Stimulated activated naive B cell treated with anti-CD40 and anti-IgM and Interleukin-4, amounts not matched to agents 10 μg/mL and 1 μg/mL and 100 μg/mL, for 72 hours (primary cell): ENCODE data around the gene ZNF750.

Source experiments
- ATAC-seq, 2 donors: fragments of 150-1000 bp; cut with Tn5 transposase; replicated peaks; 2 replicates each; pipeline ENCODE4 v1.10.0; 2021; ENCODE audit warnings: moderate library complexity in 1 of 2
- DNase-seq: peaks from one replicate; pipeline ENCODE4 v3.0.0; 2021
- H3K27ac Mint-ChIP-seq: one replicate; pipeline ENCODE4 v1.8.0; 2022; ENCODE audit warnings: mild to moderate bottlenecking, mixed read lengths
- H3K27me3 Mint-ChIP-seq, 2 donors: one replicate each; pipeline ENCODE4 v1.8.0; 2022; ENCODE audit warnings: mixed read lengths in 2 of 2
- H3K36me3 Mint-ChIP-seq, 2 donors: one replicate each; pipeline ENCODE4 v1.8.0; 2022; ENCODE audit warnings: mixed read lengths in 2 of 2, mild to moderate bottlenecking in 1 of 2
- H3K4me1 Mint-ChIP-seq, 2 donors: one replicate each; pipeline ENCODE4 v1.8.0; 2022; ENCODE audit warnings: mixed read lengths in 2 of 2, mild to moderate bottlenecking in 1 of 2
- H3K4me3 Mint-ChIP-seq, 2 donors: one replicate each; pipeline ENCODE4 v1.8.0; 2022; ENCODE audit warnings: mild to moderate bottlenecking in 2 of 2, mixed read lengths in 2 of 2, moderate library complexity in 1 of 2
- H3K9me3 Mint-ChIP-seq, 2 donors: one replicate each; pipeline ENCODE4 v1.8.0; 2022; ENCODE audit warnings: mixed read lengths in 2 of 2, mild to moderate bottlenecking in 1 of 2

The ZNF750 gene

DNA sequence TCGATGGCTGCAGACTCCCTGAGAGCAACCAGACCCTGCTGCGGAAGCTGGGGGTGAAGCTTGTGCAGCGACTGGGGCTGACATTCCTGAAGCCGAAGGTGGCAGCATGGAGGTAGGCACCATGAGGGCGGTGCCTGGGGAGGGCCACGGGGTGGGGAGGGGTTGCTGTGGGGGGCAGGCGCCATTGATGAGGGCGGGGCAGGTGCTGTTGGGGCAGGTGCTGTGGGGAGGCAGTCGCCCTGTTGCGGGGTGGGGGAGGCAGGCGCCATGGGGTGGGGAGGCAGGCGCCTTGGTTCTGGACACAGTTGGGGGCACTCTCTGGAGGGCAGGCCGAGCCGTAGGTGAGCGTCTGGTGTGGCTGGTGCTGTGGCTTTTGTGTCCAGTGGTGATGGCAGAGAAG lies 38.9 kb downstream of the ZNF750 start:
- Mint-ChIP-seq H3K27ac (peak overlapping the region; percentile 37), H3K36me3 (peaks cover 30 to 48% of the 10 kb centered on the region in 2 donors), H3K4me3 (no peak overlapping the region), H3K9me3 (peaks cover 3 to 6% of the 10 kb centered on the region in 2 donors), H3K4me1 (peaks cover 0 to 8% of the 10 kb centered on the region in 2 donors), H3K27me3 (no peaks in the 10 kb centered on the region)
- no peak for ATAC-seq
- no peak for DNase-seq

DNA sequence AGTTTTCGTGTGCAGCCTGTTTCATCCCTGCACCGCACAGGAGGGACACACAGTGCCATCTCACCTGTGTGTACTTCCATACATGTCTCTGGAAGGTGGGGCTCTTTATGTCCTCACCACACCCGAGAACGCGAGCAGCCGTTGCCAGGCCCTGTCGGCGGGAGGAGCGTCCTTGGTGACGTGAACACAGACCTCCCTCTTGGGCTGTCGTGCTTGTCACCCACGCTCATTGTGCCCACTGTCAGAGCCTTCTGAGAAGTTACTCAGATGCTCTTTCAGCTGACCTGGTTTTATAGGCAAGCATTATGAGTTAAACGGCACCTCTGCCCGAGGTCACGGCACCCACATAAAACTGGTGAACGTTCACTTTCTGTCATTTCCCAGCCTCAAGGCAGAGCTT lies 40.2 kb downstream of the ZNF750 start:
- Mint-ChIP-seq H3K36me3 (peaks cover 34 to 55% of the 10 kb centered on the region in 2 donors), H3K27me3 (no peaks in the 10 kb centered on the region), H3K27ac (no peak overlapping the region), H3K9me3 (peaks cover 3 to 6% of the 10 kb centered on the region in 2 donors), H3K4me1 (peaks cover 0 to 11% of the 10 kb centered on the region in 2 donors), H3K4me3 (no peak overlapping the region)
- ATAC-seq (no peak), DNase-seq (no peak)

DNA sequence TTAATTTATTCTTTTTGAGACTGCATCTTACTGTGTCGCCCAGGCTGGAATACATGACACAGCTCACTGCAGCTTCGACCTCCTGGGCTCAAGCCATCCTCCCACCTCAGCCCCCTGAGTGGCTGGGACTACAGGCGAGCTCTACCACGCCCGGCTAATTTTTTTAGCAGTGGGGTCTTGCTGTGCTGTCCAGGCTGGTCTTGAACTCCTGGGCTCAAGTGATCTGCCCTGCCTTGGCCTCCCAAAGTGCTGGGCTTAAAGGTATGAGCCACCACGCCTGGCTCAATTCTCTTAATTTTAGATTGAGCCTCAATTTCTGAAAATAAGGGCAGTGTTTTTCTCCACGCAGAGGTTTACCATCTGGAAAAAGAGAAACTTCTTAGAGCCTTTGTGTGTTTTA lies 41.1 kb downstream of the ZNF750 start:
- ATAC-seq (no peak), DNase-seq (no peak)

DNA sequence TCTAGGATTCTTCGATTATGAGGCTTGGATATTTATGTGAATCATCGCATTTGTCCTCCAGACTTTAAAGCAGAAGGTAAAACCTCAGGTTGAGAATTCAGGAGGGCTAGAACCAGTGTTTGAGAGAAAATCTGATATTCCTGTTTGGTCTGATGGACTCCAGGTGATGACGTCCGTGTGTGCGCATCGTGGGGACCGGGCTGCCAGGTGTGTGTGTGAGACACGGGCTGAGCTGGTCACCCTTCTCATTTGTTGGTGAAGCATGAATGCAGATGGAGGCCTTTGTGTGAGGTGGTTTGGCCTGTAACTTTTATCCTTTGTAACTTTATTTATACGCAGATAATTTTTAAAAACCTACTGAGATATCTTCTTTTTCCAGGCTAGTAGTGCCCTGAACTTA lies 42.8 kb downstream of the ZNF750 start:
- peaks cover 32 to 54% of the 10 kb centered on the region in 2 donors for H3K36me3 Mint-ChIP-seq
- no peak overlapping the region for H3K27ac Mint-ChIP-seq
- no peaks in the 10 kb centered on the region for H3K27me3 Mint-ChIP-seq
- DNase-seq (no peak), ATAC-seq (no peak)
- H3K4me1 Mint-ChIP-seq, result peaks cover 0 to 10% of the 10 kb centered on the region in 2 donors
- H3K4me3 Mint-ChIP-seq, result no peak overlapping the region
- H3K9me3 Mint-ChIP-seq, result peaks cover 3 to 6% of the 10 kb centered on the region in 2 donors

More for the DNA sequence above, 41.1 kb downstream of the ZNF750 start:
- H3K4me3 Mint-ChIP-seq, result no peak overlapping the region
- H3K36me3 Mint-ChIP-seq, result peaks cover 34 to 55% of the 10 kb centered on the region in 2 donors
- H3K4me1 Mint-ChIP-seq, result peaks cover 0 to 11% of the 10 kb centered on the region in 2 donors
- H3K27me3 Mint-ChIP-seq, result no peaks in the 10 kb centered on the region
- peaks cover 3 to 6% of the 10 kb centered on the region in 2 donors for H3K9me3 Mint-ChIP-seq
- no peak overlapping the region for H3K27ac Mint-ChIP-seq

DNA sequence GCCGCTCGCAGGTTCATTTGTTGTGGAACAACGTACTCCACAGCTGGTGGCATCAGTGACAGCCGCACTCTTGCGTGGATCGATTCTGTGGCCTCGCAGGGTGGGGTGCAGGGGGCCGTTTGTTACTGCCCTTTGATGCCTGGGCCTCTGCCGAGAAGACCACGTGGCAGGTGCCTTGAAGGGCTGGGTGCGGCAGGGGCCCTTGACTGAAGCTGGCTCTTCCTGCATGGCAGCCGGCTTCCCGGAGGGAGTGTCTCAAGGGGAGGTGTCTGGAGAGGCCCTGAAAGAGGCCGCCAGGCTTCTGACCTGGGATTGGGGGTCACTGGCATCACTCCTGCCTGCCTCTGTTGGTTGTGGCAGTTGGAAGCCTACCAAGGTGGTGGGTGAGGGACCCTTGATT lies 44.2 kb downstream of the ZNF750 start:
- DNase-seq (no peak), ATAC-seq (no peak)
- Mint-ChIP-seq H3K9me3 (no peaks in the 10 kb centered on the region), H3K27me3 (no peaks in the 10 kb centered on the region), H3K36me3 (peaks cover 30 to 52% of the 10 kb centered on the region in 2 donors), H3K27ac (no peak overlapping the region), H3K4me3 (no peak overlapping the region), H3K4me1 (peaks cover 0 to 8% of the 10 kb centered on the region in 2 donors)

DNA sequence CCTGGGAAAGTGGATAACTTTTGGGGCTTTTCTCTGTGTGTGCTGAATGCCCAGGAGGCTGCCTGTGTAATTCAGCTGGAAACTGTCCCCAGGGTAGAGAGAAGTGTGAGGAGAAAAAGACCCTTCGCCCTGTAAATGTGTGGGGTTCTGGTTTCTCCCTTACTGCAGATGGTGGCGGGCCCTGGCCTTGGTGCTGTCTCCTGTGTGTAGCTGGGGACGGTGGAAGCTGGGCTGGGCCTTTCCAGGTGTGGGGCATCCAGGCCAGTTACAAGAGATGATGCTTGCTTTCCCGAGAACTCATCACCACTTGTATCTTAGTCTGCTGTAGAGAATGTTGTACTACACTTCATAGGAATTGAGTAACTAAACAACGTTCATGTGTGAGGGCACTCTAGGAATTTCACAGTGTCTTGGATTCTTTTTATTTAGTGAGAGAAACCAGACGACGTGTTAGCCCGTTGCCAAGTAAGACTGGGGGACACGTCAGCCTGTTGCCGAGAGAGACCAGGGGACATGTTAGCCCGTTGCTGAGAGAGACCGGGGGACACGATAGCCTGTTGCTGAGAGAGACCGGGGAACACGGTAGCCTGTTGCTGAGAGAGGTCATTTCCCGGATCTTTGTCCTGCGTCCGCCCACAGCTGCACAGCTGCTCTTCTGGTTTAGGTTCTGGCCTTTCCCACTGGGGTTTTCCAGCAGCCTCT lies 44.9 kb downstream of the ZNF750 start:
- Mint-ChIP-seq H3K27ac (no peak overlapping the region), H3K4me3 (no peak overlapping the region), H3K27me3 (no peaks in the 10 kb centered on the region), H3K4me1 (peaks cover 1 to 8% of the 10 kb centered on the region in 2 donors), H3K9me3 (no peaks in the 10 kb centered on the region), H3K36me3 (peaks cover 26 to 50% of the 10 kb centered on the region in 2 donors)
- DNase-seq, result no peak
- ATAC-seq, result no peak

DNA sequence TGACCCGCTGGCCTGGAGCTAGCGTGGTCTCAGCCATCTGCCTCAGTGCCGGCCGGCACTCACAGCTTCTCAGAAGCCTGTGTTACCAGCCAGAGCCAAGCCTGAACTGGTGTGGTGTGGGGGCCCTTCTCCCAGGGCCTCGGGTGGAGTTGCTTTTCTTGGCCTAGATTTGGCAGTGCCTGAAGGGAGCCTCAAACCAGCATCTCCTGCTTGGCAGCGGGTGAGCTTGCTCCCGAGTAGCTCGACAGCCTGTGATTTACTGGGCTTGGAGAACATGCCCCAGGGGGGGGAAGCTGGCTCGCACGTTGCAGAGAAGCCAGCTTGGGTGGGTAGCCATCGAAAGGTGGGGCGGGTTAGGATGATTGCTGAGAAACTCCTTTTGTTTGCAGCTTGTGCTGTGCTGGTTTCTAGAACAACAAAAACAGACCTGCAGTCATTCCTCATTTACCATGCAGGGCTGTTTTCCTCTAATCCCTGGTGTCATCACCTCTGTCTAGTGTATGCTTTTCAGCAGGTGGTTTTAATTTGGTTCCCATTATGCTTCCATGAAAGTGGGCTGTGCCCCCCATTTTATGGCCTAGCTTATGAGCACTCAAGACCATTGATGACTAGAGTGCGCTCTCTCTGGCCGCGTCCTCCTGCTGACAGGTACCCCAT lies 45.7 kb downstream of the ZNF750 start:
- Mint-ChIP-seq H3K27ac (no peak overlapping the region), H3K27me3 (no peaks in the 10 kb centered on the region), H3K4me3 (no peak overlapping the region), H3K9me3 (no peaks in the 10 kb centered on the region), H3K4me1 (peaks cover 10% of the 10 kb centered on the region in 2 donors), H3K36me3 (peaks cover 29 to 49% of the 10 kb centered on the region in 2 donors)
- DNase-seq (no peak), ATAC-seq (no peak)

DNA sequence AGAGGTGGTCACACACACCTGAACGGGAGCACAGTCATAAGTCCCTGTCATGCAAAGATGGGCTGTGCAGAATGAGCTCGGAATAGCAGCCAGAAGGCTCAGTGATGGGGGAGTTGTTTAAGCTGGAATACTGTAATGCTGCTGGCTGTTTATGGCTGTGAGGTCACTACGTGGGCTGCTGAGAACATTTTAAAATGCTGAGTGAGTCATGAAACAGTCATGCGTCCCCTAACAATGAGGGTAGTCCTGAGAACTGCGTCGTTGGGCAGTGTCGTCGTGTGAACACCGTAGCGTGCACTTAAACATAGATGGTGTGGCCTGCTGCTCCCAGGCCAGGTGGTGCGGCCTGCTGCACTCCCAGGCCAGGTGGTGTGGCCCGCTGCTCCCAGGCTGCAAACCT lies 48.3 kb downstream of the ZNF750 start:
- H3K4me3 Mint-ChIP-seq, result no peak overlapping the region

DNA sequence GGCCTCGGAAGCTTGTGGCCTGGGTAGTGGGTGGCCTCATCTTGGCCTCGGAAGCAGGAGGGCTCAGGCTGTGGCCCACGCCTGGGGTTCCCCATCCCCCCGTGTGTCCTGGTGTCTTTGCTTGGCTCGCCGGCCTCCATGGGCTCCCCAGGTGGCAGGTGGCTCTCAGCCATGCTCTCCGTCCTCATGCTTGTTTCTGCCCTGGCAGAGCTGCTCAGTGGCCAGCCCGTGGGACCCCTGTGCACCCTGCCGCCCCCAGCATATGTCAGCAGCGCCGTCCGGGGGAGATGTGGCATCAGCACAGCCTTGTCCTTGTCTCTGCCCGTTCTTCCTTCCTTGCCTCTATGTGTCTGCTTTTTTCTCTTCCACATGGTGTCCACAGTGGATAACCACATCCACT lies 49.4 kb downstream of the ZNF750 start:
- Mint-ChIP-seq H3K27me3 (no peaks in the 10 kb centered on the region), H3K4me1 (peaks cover 17 to 27% of the 10 kb centered on the region in 2 donors), H3K4me3 (no peak overlapping the region), H3K36me3 (peaks cover 21 to 43% of the 10 kb centered on the region in 2 donors), H3K27ac (no peak overlapping the region), H3K9me3 (no peaks in the 10 kb centered on the region)
- DNase-seq, result no peak
- no peak for ATAC-seq

More for the DNA sequence above, 48.3 kb downstream of the ZNF750 start:
- Mint-ChIP-seq H3K36me3 (peaks cover 26 to 45% of the 10 kb centered on the region in 2 donors), H3K27me3 (no peaks in the 10 kb centered on the region), H3K27ac (no peak overlapping the region), H3K9me3 (no peaks in the 10 kb centered on the region), H3K4me1 (peaks cover 17 to 27% of the 10 kb centered on the region in 2 donors)
- ATAC-seq, result no peak
- DNase-seq, result no peak

DNA sequence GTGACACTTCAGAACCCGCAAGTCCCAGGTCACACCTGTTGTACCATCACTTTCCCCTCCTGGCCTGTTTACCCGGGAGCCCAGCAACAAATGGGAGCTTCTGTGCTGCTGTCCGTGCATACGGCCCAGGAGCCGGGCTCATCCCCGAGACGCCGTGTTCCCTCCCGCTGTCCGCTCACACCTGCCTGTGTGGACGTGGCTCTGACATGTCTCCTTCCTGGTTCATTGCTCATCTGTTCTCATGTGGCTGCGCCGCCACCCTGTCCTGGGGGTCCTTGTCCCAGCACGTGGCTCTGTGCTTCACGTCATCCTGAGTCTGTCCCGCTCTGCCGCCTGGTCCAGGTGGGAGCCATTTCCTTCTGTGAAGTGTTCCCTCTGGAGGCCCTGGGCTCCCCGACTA lies 50.0 kb downstream of the ZNF750 start:
- Mint-ChIP-seq H3K4me3 (no peak overlapping the region), H3K9me3 (no peaks in the 10 kb centered on the region), H3K27me3 (no peaks in the 10 kb centered on the region), H3K4me1 (peaks cover 14 to 27% of the 10 kb centered on the region in 2 donors), H3K36me3 (peaks cover 17 to 37% of the 10 kb centered on the region in 2 donors), H3K27ac (no peak overlapping the region)
- ATAC-seq (no peak), DNase-seq (no peak)

DNA sequence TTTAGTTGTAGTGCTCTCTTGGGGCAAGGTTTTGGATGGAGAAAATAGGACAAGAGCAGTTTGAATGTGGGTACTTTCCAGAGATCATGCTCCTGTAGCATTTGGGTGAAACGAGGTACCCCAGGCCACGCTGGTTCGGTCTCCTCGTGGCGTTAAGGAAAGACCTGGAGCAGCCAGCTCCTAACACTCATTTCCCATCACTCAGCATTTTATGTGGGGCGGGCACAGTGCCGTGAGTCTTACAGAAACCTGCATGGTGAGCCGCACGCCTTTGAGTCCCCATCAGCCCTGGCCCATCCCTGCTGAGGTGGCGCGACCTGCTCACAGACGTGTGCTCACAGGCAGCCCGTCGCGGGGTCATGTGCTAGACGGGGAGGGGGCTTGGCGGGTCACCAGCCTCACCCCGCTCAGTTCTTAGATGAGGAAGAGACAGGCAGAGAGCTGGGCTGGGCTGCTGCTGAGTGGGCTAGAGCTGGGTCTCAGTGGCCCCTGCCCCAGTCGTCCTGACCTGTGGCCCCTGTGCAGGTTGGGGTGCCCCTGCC lies 50.7 kb downstream of the ZNF750 start:
- no peak overlapping the region for H3K27ac Mint-ChIP-seq
- H3K4me1 Mint-ChIP-seq, result peaks cover 14 to 27% of the 10 kb centered on the region in 2 donors
- no peaks in the 10 kb centered on the region for H3K27me3 Mint-ChIP-seq
- no peak overlapping the region for H3K4me3 Mint-ChIP-seq
- H3K9me3 Mint-ChIP-seq, result no peaks in the 10 kb centered on the region
- H3K36me3 Mint-ChIP-seq, result peaks cover 17 to 42% of the 10 kb centered on the region in 2 donors
- ATAC-seq (no peak), DNase-seq (no peak)

DNA sequence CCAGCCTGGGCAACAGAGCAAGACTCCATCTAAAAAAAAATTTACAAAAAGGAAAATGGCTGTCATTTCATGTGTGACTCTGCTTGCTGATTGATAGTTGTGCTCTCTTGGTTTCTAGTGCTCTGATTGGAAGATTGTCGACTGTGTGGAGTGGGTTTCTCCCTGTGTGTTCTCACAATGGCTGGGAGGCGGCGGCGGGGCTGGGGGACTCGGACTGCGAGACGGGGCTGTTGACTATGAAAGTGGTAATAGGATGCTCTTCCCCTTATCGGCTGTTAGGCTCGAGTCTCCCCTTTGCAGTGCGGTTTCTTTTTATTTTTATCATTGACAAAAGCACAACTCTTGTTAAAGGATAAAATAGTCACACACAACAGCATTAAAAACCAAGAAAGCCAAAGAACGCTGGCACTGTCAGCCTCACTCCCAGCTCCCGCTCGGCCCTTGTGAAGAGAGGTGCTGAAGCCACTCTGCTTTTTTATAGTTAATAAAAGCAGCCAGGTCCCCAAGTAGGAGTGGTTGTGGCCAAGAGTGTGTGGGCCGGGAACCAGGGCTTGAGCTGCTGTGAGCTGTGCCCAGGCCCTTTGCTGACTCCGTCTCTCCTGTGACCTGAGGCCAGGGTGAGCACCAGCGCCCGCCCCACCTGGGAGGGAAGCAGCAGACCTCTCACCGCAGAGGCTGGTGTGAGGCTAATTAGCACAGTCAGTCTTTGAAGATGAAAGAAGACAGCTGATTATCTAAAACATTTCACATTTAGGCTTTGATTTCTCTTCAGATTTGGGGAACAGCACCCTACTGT lies 51.4 kb downstream of the ZNF750 start:
- Mint-ChIP-seq H3K27ac (no peak overlapping the region), H3K4me1 (peaks cover 14 to 27% of the 10 kb centered on the region in 2 donors), H3K9me3 (no peaks in the 10 kb centered on the region), H3K36me3 (peaks cover 17 to 46% of the 10 kb centered on the region in 2 donors), H3K27me3 (no peaks in the 10 kb centered on the region), H3K4me3 (no peak overlapping the region)
- ATAC-seq (no peak), DNase-seq (no peak)

DNA sequence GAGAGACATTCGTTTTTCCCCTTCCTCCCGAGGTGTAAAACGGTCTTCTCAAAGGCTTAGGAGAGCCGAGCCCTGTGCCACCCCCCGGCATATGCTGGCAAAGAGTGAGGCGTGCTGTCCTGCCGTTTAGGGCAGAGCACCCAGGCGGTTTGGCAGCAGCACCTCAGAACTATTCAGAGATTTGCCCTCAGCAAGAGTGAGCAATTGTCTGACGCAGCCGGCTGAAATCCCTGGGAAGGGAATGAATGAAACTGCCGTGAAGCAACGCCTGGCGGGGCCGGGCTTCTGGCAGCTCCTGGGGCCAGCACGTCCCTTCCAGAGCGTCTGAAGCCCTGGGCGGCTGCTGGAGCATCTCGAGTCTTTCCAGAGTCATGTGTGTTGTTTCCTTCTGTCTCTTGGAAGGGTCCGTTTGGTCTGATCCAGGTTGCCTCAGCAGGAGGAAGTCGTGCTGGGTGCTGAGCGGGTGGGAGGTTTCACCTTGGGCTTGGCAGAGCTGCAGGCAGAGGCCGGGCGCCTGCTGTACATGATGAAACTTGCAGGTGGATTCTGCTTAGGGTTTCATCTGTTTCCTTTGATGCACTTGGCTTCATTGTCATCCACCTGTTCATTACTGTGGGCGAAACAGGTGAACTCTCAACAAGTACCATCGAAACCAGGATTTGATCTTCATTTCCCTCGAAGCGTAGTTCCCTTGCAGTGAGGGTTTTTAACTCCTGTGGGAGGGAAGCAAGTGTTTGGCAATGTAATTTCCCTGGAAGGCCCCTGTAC lies 52.6 kb downstream of the ZNF750 start:
- Mint-ChIP-seq H3K27ac (no peak overlapping the region), H3K4me3 (no peak overlapping the region), H3K9me3 (no peaks in the 10 kb centered on the region), H3K27me3 (no peaks in the 10 kb centered on the region), H3K4me1 (peaks cover 17 to 33% of the 10 kb centered on the region in 2 donors), H3K36me3 (peaks cover 22 to 49% of the 10 kb centered on the region in 2 donors)
- DNase-seq, result no peak
- peak in 1 of 2 donors; percentile 52 for ATAC-seq
